Measurements from ENCODE around the gene YEATS4.

The YEATS4 gene

DNA sequence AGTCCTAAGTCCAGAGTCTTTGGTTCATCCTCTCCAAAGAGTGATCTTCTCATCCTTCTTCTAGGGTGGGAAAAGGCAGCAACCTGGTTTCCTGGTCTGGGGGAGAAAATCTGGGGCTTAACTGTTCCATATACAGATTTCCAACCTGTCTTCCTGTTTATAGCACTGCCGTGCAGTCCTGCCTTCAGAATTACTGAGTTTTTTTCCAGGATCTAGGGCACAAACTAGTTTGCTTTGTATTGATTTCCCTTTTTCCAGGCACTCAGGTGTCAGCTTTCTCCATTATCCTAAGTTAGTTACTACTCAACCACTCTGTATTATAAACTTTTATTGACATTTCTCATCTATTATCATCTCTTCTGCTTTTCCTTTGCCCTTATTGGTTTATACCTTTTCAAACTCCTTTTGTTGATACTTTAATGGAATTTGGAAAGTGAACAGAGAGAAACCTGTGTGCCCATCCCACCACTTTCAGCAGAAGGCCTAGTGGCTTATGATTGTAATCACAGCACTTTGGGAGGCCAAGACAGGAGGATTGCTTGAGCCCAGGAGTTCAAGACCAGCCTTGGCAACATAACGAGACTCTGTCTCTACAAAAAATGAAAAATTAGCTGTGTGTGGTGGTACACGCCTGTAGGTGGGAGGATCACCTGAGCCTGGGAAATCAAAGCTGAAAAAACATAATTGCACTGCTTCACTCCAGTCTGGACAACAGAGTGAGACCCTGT lies 15.5 kb upstream of the YEATS4 start:
- TF ChIP-seq, protein P1, sequence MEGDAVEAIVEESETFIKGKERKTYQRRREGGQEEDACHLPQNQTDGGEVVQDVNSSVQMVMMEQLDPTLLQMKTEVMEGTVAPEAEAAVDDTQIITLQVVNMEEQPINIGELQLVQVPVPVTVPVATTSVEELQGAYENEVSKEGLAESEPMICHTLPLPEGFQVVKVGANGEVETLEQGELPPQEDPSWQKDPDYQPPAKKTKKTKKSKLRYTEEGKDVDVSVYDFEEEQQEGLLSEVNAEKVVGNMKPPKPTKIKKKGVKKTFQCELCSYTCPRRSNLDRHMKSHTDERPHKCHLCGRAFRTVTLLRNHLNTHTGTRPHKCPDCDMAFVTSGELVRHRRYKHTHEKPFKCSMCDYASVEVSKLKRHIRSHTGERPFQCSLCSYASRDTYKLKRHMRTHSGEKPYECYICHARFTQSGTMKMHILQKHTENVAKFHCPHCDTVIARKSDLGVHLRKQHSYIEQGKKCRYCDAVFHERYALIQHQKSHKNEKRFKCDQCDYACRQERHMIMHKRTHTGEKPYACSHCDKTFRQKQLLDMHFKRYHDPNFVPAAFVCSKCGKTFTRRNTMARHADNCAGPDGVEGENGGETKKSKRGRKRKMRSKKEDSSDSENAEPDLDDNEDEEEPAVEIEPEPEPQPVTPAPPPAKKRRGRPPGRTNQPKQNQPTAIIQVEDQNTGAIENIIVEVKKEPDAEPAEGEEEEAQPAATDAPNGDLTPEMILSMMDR (IDR thresholded peaks at IDR 0.05; ENCODE audit: low read depth, low read length), result no peak
- no peak overlapping the region for H3K4me3 ChIP-seq (ENCODE audit: low read depth, low read length)

DNA sequence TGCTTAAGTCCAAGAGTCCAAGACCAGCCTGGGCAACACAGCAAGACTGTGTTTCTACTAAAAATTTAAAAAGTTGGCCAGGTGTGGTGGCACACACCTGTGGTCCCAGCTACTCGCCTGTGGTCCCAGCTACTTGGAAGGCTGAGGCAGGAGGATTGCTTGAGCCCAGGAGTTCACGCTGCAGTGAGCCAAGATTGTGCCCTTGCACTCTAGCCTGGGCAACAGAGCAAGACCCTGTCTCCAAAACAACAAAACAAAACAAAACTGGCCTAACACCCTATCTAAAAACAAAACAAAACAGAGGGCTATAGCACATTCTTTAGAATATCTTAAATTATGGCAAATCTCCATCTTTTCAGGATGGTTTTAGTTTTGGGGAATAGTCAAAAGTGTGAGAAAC lies 14.5 kb upstream of the YEATS4 start:
- no peak overlapping the region for H3K4me3 ChIP-seq (ENCODE audit: low read depth, low read length)
- TF ChIP-seq, protein P1 (IDR thresholded peaks at IDR 0.05; ENCODE audit: low read depth, low read length), result no peak

DNA sequence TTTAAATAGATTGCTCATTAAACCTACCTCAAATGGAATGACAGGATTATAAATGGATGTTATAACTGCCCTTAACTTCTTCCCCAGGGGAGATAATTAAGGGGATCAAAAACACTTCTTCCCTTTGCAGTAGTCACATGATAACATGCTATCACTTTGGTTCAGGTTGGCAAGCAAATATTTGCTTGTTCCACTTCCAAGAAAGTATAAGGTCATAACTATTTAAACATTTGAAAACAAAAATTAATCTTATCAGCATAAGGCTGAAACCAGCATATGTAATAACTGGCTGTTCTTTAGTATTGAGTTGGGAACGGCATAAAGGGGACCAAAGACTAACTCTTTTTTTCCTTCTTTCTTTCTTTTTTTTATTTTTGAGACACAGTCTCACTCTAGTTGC lies 13.8 kb upstream of the YEATS4 start:
- TF ChIP-seq, protein P1 (IDR thresholded peaks at IDR 0.05; ENCODE audit: low read depth, low read length), result no peak
- H3K4me3 ChIP-seq (ENCODE audit: low read depth, low read length), result no peak overlapping the region

DNA sequence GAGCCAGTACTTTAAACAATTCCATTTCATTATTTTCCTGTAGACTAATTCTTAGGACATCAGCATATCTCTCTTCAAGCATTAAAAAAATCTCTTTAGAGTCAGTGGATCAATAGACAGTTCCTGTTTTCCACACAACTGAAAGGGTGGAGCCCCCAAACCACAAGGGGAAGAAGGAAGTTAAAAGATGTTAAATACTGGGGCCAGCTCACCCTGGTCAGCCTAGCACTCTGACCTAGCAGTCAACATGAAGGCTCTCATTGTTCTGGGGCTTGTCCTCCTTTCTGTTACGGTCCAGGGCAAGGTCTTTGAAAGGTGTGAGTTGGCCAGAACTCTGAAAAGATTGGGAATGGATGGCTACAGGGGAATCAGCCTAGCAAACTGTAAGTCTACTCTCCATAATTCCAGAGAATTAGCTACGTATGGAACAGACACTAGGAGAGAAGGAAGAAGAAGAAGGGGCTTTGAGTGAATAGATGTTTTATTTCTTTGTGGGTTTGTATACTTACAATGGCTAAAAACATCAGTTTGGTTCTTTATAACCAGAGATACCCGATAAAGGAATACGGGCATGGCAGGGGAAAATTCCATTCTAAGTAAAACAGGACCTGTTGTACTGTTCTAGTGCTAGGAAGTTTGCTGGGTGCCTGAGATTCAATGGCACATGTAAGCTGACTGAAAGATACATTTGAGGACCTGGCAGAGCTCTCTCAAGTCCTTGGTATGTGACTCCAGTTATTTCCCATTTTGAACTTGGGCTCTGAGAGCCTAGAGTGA lies 11.2 kb upstream of the YEATS4 start, which contains the start of gene LYZ:
Gene LYZ (plus strand): TSS at position 220 of the 777 bp plus-strand sequence. CDS start 28 bp downstream, at position 248.
- H3K4me3 ChIP-seq (ENCODE audit: low read depth, low read length), result no peak within 1 kb of the TSS
- TF ChIP-seq, protein P1 (IDR thresholded peaks at IDR 0.05; ENCODE audit: low read depth, low read length), result no peak

DNA sequence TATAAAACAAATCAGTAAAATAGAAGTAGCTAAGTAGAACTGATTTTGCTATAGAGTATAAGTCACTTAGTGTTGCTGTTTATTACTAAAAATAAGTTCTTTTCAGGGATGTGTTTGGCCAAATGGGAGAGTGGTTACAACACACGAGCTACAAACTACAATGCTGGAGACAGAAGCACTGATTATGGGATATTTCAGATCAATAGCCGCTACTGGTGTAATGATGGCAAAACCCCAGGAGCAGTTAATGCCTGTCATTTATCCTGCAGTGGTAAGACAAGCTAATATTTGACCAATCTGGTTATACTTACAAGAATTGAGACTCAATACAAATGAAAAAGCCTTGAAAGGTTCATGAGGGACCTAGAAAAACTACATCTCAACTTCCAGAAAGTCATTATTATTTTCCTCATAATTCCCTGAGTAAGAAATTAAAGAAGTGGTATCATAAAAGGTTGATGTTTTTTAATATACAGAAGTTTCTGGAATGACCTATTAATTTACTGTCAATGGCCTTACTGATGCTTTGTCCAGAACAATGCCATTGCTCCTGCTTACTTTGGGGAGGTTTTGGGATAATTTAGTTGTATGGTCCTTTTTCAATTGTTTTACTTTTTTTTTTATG lies 9.4 kb upstream of the YEATS4 start:
- H3K4me3 ChIP-seq (ENCODE audit: low read depth, low read length), result no peak overlapping the region
- TF ChIP-seq, protein P1 (IDR thresholded peaks at IDR 0.05; ENCODE audit: low read depth, low read length), result no peak

DNA sequence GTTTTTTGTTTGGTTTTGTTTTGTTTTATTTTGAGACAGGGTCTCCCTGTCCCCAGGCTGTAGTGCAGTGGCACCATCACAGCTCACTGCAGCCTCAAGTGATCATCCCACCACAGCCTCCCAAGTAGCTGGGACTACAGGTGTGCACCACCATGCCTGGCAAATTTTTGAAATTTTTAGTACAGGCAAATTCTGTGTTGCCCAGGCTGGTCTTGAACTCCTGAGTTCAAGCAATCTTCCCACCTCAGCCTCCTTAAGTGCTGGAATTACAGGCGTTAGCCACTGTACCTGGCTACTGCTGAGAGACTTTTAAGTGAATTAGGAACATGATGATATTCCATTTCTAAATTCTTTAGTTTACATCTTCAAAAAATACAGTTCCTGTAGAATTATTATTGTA lies 8.8 kb upstream of the YEATS4 start:
- H3K4me3 ChIP-seq (ENCODE audit: low read depth, low read length), result no peak overlapping the region
- TF ChIP-seq, protein P1 (IDR thresholded peaks at IDR 0.05; ENCODE audit: low read depth, low read length), result no peak

Measured in WI38 (cell line).